Renal cortex interstitium (tissue), 15 donors: ENCODE results near the gene TCEA2. TPM values are rescaled to one million over a fixed set of nuclear protein-coding genes. Genes with fewer than 3 reads are reported as not detected.

Experiments used
- DNase-seq, 11 donors: peaks; one replicate each; pipeline ENCODE4 v3.0.0-alpha.2; 2013; ENCODE audit warnings: low read depth in 9 of 11, low spot score in 4 of 11; ENCODE audit errors: extremely low read depth in 1 of 11
- long read RNA-seq, 16 experiments: transcript quantifications; one replicate each; lab custom pipeline, GENCODE V29; 2026
- polyA plus RNA-seq, 3 donors: library from polyadenylated mRNA; unstranded; fragments of 120-200 nt; gene quantifications; one replicate each; pipeline ENCODE4 v1.2.1, GENCODE V29; 2013; ENCODE audit not compliant: insufficient read length in 3 of 3

The TCEA2 gene
- polyA plus RNA-seq: 10 to 100 TPM; 72.5 to 93.9 (median 89.4) TPM
- long read RNA-seq, donor 1, transcript TCEA2-202 (10 exons, 1,235 nt): major isoform, 24 of 35 reads
- long read RNA-seq, donor 1, partial matches to known transcripts: 5 of 35 reads
- long read RNA-seq, donor 1, other reads (novel, unspliced or antisense): 0 of 35 reads
- long read RNA-seq, donor 2, transcript TCEA2-202 (10 exons, 1,235 nt): major isoform, 22 of 45 reads
- long read RNA-seq, donor 2, transcript TCEA2-214 (2 exons, 421 nt): minor isoform, 5 of 45 reads
- long read RNA-seq, donor 2, partial matches to known transcripts: 11 of 45 reads
- long read RNA-seq, donor 2, other reads (novel, unspliced or antisense): 5 of 45 reads
- long read RNA-seq, donor 3, transcript TCEA2-202 (10 exons, 1,235 nt): major isoform, 34 of 44 reads
- long read RNA-seq, donor 3, partial matches to known transcripts: 5 of 44 reads
- long read RNA-seq, donor 3, other reads (novel, unspliced or antisense): 0 of 44 reads
- long read RNA-seq, donor 4, transcript TCEA2-202 (10 exons, 1,235 nt): major isoform, 18 of 23 reads
- long read RNA-seq, donor 4, partial matches to known transcripts: 0 of 23 reads
- long read RNA-seq, donor 4, other reads (novel, unspliced or antisense): 0 of 23 reads
- long read RNA-seq, donor 5, transcript TCEA2-202 (10 exons, 1,235 nt): major isoform, 36 of 43 reads
- long read RNA-seq, donor 5, partial matches to known transcripts: 0 of 43 reads
- long read RNA-seq, donor 5, other reads (novel, unspliced or antisense): 0 of 43 reads
- long read RNA-seq, donor 6, transcript TCEA2-202 (10 exons, 1,235 nt): major isoform, 18 of 30 reads
- long read RNA-seq, donor 6, partial matches to known transcripts: 5 of 30 reads
- long read RNA-seq, donor 6, other reads (novel, unspliced or antisense): 0 of 30 reads
- long read RNA-seq, donor 7, transcript TCEA2-202 (10 exons, 1,235 nt): major isoform, 20 of 29 reads
- long read RNA-seq, donor 7, partial matches to known transcripts: 0 of 29 reads
- long read RNA-seq, donor 7, other reads (novel, unspliced or antisense): 5 of 29 reads
- long read RNA-seq, donor 8, transcript TCEA2-202 (10 exons, 1,235 nt): major isoform, 33 of 56 reads
- long read RNA-seq, donor 8, partial matches to known transcripts: 16 of 56 reads
- long read RNA-seq, donor 8, other reads (novel, unspliced or antisense): 0 of 56 reads
- long read RNA-seq, donor 9, transcript TCEA2-202 (10 exons, 1,235 nt): major isoform, 32 of 37 reads
- long read RNA-seq, donor 9, partial matches to known transcripts: 0 of 37 reads
- long read RNA-seq, donor 9, other reads (novel, unspliced or antisense): 0 of 37 reads
- long read RNA-seq, donor 10, transcript TCEA2-202 (10 exons, 1,235 nt): major isoform, 23 of 29 reads
- long read RNA-seq, donor 10, partial matches to known transcripts: 5 of 29 reads
- long read RNA-seq, donor 10, other reads (novel, unspliced or antisense): 0 of 29 reads
- long read RNA-seq, donor 11, transcript TCEA2-202 (10 exons, 1,235 nt): major isoform, 22 of 26 reads
- long read RNA-seq, donor 11, partial matches to known transcripts: 0 of 26 reads
- long read RNA-seq, donor 11, other reads (novel, unspliced or antisense): 0 of 26 reads
- long read RNA-seq, donor 12, transcript TCEA2-202 (10 exons, 1,235 nt): major isoform, 7 of 7 reads
- long read RNA-seq, donor 12, partial matches to known transcripts: 0 of 7 reads
- long read RNA-seq, donor 12, other reads (novel, unspliced or antisense): 0 of 7 reads
- long read RNA-seq, donor 13, transcript TCEA2-217 (3 exons, 670 nt): minor isoform, 7 of 62 reads
- long read RNA-seq, donor 13, transcript TCEA2-202 (10 exons, 1,235 nt): major isoform, 29 of 62 reads
- long read RNA-seq, donor 13, partial matches to known transcripts: 13 of 62 reads
- long read RNA-seq, donor 13, other reads (novel, unspliced or antisense): 8 of 62 reads
- long read RNA-seq, donor 14, transcript TCEA2-202 (10 exons, 1,235 nt): major isoform, 18 of 26 reads
- long read RNA-seq, donor 14, partial matches to known transcripts: 5 of 26 reads
- long read RNA-seq, donor 14, other reads (novel, unspliced or antisense): 0 of 26 reads
- long read RNA-seq, donor 15, transcript TCEA2-202 (10 exons, 1,235 nt): major isoform, 14 of 15 reads
- long read RNA-seq, donor 15, partial matches to known transcripts: 0 of 15 reads
- long read RNA-seq, donor 15, other reads (novel, unspliced or antisense): 0 of 15 reads
- long read RNA-seq, donor 16, transcript TCEA2-202 (10 exons, 1,235 nt): major isoform, 64 of 84 reads
- long read RNA-seq, donor 16, partial matches to known transcripts: 5 of 84 reads
- long read RNA-seq, donor 16, other reads (novel, unspliced or antisense): 9 of 84 reads

DNA sequence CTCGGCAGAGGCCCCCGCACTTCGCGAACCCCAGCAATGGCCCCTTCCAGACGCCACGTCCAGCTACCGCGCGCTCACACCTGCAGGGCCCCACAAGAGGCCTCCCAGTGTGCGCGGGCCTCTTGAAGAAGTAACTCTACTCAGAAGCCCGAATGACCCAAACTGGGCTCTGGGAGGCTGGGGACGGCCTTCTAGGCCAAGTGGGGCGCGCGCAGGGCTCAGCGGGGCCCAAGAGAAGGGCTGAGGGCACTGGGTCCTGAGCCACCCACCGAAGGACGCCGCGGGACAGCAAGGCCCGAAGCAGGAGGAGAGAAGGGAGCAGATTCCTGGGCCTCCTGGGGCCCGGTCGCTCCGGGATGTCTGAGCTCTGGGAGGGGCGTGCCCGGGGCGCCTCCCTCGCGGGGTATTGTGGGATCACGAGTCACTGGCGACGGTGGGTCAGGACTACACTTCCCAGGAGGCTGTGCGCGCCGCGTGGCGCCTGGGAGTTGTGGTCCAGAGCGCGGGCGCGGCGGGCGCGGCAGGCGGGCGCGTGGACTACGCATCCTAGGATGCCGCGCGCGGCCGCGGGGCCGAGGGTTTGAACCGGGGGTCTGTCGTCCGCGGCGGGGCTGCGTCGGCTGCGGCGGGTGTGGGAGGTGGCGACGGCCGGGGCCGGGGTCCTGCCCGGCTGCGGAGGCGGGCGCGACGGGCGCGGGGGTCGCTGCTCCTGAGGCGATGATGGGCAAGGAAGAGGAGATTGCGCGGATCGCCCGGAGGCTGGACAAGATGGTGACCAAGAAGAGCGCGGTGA, at the start of gene TCEA2:
TCEA2 (plus strand) TSS at position 603 of the 793 bp plus-strand sequence; CDS start at position 718, 115 bp downstream.
- peak; percentile 88 to 98 (median 95) for DNase-seq

DNA sequence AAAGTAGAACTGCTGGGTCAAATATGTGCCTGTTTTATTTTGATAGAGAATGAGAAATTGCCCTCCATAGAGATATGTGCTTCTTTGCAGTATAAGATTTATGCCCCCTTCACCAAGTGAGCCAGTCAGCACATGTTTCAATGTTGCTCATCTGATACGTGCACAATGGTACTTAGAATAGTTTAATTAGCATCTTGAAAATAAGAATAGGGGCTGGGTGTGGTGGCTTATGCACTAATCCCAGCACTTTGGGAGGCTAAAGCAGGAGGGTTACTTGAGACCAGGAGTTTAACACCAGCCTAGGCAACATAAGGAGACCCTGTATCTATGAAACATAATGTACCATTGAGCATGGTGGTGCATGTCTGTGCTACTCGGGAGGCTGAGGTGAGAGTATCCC, 47.4 kb upstream of the TCEA2 start:
- no peak for DNase-seq

- DNase-seq: no peak
These were observed 41.6 kb upstream of the TCEA2 start for GRCh38 chr20:64021124-64021975.

DNA sequence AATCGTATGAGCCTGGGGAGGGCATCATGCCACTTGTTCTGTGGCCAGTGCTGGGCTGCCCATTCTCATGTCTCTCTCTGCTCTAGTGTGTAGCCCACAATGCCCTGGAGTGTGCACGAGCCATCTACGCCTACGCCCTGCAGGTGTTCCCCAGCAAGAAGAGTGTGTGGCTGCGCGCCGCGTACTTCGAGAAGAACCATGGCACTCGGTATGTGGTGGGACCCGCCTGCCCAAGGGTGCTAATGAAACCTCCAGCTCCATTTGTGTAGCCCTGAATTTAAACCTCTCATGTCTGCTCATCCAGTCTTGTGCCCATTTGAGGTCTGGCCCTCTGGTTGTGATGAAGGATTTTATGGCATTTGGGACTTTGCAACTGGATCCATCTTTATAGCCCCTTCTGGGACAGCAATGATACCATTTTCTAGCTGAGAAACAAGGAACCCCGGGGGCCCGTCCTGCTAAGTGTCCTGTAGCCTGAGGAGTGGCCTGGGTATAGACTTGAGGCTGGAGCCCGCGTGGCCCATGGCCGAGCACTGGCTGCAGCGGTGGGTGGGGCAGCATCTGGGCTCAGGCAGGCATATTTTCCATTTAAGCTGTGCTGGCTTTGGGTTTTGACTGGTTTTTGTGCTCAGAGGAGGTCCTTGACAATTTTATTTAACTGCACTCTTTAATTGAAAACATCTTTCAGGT, 40.2 kb upstream of the TCEA2 start:
- DNase-seq: no peak

DNA sequence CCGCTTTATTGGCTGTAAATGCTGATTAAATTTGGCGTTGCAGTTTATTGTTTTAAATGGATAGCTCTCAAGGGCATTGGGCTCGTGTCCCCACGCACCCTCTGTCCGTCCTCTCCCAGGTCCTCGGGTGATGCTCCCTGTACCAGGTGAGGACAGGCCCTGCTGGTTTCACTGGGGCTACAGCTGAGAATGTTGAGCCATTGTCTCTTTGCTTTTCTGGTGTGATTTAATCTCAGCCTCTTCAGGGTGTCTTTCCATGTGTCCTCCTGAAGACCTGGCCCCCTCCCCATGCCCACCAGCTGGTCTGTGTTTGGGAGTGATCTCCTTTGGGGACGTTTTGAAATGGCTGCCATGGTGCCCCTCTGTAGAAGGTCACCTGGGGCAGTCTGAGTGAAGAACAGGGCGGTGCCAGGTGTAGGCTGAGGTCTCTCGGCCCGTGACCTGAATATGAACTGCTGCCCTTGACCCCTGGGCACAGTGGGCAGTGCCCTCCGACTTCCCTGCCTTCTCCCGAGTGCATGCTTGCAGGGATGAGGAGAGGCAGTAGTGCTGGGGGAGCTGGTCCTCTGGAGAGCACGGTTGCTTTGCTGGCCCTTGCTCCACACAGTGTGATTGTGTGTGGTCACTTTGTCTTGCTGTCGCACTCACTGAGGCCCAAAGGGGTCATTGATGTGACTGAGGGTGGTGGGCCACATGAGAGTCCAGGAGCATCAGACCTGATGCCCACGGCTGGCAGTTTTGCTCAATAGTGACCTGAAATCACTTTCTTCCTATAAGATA, 39.4 kb upstream of the TCEA2 start:
- DNase-seq: no peak

DNA sequence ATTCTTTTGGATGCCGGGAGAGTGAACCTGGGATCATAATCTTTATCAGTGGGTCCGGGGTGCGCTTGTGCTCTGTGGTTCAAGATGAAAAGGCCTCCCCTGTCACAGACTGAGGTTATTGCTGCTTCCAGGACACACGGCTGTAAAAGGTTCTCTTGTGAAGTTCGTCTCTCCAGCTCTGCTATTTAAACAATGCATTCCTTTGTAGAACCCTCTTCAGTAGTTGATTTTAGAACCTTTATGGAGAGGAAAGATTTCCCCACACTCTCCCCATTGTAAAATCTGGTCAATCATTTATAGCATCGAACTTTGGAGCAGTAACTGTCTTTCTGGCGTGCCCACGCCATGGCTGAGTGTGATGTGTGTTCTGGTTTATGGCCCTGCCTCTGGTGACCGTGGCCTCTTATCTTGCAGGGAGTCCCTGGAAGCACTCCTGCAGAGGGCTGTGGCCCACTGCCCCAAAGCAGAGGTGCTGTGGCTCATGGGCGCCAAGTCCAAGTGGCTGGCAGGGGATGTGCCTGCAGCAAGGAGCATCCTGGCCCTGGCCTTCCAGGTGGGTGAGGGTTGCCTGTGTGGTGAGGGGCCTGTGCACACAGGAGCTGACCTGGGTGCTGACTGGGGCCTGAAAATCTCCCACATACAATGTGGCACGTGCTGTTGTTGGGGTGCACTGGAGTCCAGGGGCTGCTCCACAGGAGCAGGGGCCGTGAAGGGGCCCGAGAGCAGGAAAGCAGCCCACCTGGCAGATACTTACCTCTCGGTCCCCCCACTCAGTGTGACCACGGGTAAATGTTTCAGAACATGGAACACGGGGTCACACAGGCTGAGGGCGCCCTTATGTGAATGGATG, 38.6 kb upstream of the TCEA2 start:
- no peak for DNase-seq

DNA sequence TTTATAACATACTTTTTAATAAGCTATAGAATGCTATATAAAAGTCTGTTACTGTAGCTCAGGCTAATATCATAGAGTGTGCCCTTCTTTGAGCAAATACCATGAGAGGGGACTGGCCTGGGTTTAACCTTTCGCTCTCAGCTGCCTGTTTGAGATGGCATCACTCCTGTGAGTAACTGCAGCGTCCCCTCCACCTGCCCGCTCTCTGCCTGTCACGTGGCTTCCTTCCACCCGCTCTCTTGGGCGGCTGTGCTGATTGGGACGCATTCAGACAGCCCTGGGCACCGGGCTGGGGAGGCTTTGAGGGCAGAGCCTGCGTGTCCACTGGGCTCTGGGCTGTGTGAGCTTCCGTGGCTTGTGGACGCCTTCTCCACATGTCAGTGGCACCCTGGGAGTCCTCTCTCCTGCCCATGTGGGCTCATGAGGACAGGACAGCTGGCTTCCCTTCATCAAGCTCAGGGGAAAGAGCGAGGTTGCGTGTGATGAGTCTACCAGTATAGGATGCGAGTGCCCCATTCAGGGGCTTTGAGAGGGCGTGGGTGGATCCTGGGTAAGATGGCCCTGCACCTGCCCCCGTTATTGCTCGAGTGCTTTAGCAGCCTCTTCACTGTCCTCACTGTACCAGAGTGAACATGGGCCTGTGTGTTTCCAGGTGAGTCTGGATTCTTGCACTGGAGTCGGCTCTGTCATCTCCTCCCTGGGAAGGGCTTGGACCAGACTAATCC, 37.7 kb upstream of the TCEA2 start:
- no peak for DNase-seq

- DNase-seq: no peak
These were observed 37.1 kb upstream of the TCEA2 start for GRCh38 chr20:64025826-64026412.

- DNase-seq: no peak
These were observed 34.9 kb upstream of the TCEA2 start for GRCh38 chr20:64027981-64028685.

- DNase-seq: no peak
These were observed 33.5 kb upstream of the TCEA2 start for GRCh38 chr20:64029293-64030117.
